Measurements from ENCODE around the gene GPR55.

Gene GPR55

DNA sequence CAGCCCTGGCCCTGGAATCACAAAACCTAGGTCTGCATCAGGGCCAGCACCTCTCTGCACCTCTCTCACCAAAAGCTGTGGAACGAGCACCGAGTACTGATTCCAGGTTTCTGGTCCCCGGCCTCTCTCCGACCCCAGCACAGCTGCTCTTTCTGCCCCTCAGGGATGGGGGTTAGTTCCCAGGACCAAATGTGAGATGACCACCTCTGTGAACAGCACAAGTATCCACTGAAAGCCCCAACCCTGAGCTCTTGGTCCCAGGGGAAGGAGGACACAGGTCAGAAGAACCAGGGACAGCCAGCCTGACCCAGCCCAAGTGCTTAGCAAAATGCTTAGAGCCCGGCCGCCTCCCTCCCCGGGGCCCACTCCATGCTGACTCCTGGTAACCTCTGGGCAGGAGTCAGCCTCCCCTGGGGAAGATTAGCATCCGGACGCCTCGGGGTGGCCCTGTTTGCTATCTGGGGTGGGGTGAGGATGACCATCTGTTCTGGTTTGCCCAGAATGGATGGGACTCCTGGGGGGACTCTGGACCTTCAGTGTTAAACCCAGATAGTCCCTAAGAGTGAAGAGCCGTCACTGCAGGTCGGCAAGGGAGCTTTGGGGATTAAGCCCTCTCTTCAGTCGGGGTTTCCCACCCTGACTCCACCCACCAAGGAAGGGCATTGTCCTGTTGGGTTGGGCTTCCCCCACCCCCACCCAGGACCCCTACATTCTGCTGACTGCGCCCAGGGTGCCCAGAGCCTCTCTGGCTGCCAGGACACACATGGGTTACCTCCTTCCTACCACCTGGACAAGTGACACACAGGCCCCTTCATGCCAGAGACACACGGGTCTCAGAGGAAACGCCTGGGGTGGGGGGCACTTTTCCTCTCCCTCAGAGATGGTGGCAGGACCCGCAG is 9.4 kb upstream of the GPR55 start:
- DNase-seq (ENCODE audit: low read depth, low spot score), result no peak

DNA sequence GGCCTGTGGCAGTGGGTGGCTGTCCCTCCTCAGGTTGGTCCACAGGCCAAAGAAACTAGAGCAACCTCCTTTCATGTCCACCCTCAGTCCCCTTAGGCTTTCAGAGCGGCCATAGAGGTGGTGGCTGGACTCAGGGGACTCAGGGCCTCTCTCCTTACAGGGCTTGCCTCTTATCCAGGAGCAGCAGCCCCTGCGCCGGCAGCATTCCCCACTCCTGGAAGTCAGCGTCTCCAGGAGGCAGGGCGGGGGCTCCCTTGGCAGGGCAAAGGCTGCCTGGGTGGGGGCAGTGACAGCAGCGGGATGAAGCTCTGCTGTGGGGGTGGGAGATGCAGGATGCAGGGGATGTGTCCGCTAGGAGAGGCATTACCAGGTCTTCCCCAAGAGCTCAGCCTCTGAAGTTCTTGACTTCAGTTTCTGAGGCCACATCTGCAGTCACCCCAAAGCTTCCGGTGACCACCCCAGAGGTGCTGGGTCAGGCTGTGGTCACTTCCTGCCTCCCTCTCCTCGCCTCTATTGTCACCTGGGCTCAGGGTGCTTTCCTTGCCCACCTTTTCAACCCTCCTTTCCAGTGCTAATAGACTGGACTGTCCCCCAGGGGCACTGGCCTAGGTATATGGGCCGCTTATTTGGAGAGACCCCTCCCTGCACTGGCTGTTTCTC is 8.6 kb upstream of the GPR55 start:
- DNase-seq (ENCODE audit: low read depth, low spot score), result no peak

GRCh38 chr2:230932556-230933511 is 7.8 kb upstream of the GPR55 start:
- no peak for DNase-seq (ENCODE audit: low read depth, low spot score)

GRCh38 chr2:230931556-230932231 is 6.7 kb upstream of the GPR55 start:
- no peak for DNase-seq (ENCODE audit: low read depth, low spot score)

GRCh38 chr2:230930928-230931555 is 6.0 kb upstream of the GPR55 start:
- no peak for DNase-seq (ENCODE audit: low read depth, low spot score)

- no peak for DNase-seq (ENCODE audit: low read depth, low spot score)
These were observed 5.2 kb upstream of the GPR55 start for GRCh38 chr2:230930149-230930780.

GRCh38 chr2:230929381-230930148 is 4.5 kb upstream of the GPR55 start:
- DNase-seq (ENCODE audit: low read depth, low spot score), result no peak

DNA sequence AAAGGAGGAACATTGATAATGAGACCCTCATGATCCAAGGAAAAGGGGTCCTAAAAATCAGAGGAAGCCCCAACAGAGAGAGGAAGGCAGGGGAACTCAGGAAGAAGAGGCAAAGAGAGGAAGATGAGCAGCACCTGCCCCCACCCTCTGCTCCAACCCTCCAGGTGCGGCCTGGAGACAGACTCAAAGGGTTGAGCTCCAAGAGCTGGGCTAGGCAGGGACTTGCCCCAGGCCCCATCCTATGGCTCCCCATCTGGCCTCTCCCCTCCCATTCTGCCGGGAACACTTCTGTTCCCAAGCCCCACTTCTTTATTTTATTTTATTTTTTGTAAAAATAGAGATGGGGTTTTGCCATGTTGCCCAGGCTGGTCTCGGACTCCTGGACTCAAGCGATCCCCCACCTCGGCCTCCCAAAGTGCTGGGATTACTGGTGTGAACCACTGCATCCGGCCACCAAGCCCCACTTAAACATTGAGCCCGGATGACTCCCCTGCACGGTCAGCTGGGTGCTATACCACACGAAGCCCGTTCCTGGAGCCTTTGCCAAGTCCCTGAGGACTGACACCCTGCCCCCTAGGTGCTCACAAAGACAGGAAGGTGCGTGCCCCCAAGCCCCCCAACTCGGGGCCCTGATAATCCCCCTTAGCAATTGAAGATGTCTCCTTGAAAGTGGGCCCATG is 3.8 kb upstream of the GPR55 start:
- no peak for DNase-seq (ENCODE audit: low read depth, low spot score)

GRCh38 chr2:230927711-230928341 is 2.8 kb upstream of the GPR55 start:
- DNase-seq (ENCODE audit: low read depth, low spot score), result no peak

GRCh38 chr2:230925879-230926765 is 1.1 kb upstream of the GPR55 start:
- no peak for DNase-seq (ENCODE audit: low read depth, low spot score)

- no peak for DNase-seq (ENCODE audit: low read depth, low spot score)
These were observed 419 bp upstream of the GPR55 start for GRCh38 chr2:230925443-230925878.

- no peak for DNase-seq (ENCODE audit: low read depth, low spot score)
These were observed 961 bp downstream of the GPR55 start for GRCh38 chr2:230924092-230924469.

DNA sequence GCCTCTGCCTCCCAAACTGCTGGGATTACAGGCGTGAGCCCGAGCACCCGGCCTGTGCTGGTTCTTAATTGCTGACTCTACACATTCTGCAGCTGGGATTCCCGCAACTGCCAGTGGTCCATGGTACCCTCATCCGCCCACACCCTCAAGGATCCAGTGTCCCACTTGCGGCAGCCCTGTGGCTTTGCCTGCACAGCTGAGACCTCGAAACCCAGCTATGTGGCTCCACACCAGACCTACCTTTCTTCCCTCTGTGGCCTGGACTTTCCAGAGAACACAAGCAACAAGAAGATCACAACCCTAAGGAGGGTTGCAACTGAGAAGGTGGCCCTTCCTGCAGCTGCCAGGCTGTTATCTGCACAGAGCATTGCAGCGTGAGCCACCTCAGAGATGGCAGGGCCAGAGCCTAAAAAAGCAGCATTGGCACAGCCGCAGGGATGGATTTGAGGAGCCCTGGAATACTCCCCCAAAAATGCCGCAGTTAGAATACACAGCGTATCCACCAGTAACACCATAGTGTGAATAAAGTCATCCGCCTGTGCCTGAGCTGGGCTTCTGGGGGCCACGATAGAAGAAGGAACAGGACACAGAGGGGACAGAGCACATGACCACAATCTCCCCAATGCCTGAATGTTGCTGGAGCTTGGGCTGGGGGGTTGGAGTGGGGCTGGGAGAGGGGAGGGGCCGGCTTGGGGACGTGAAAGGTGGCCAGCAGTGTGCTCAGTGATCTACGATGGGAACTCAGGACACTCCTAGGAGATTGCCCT is 1.9 kb downstream of the GPR55 start:
- DNase-seq (ENCODE audit: low read depth, low spot score), result no peak

DNA sequence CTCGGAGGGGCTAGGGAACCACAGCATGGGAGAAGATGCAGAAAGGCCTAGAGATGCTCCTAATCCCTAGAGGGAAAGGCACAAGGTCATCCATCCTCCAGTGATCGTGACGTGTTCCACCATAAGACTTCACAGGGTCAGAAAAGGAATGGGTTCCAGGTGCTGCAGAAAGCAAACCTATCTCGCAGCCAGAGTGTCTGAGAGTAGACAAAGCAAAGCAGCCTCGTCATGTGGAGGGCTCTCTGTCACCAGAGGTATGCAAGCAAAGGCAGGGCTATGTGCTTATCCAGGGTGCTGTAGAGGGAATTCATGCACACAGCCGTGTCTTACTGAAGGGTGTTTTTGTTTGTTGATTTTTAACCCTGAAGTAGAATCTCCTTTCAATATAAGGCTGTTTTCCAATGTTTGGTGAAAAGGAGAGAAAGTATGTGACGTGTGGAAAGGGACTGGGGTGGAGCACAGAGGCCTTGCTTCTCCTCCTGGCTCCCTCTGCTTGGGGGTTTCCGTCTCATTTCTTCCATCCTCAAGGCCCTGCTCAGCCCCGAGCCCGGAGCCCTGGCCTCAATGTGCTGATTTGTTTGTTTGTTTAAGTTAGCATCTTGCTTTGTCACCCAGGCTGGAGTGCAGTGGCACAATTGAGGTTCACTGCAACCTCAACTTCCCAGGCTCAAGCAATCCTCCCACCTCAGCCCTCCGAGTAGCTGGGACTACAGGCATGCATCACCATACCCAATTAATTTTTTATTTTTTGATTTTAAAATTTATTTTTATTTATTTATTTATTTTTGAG is 3.0 kb downstream of the GPR55 start:
- DNase-seq (ENCODE audit: low read depth, low spot score), result no peak

- no peak for DNase-seq (ENCODE audit: low read depth, low spot score)
These were observed 4.9 kb downstream of the GPR55 start for GRCh38 chr2:230920167-230920566.

- no peak for DNase-seq (ENCODE audit: low read depth, low spot score)
These were observed 5.4 kb downstream of the GPR55 start for GRCh38 chr2:230919681-230920080.
